ENCODE measurements around the gene TNIK. TPM values are rescaled to one million over a fixed set of nuclear protein-coding genes. Genes with fewer than 3 reads are reported as not detected.

The TNIK gene
- total RNA-seq, 1 donor from 2014 or later = 2.5 TPM

DNA sequence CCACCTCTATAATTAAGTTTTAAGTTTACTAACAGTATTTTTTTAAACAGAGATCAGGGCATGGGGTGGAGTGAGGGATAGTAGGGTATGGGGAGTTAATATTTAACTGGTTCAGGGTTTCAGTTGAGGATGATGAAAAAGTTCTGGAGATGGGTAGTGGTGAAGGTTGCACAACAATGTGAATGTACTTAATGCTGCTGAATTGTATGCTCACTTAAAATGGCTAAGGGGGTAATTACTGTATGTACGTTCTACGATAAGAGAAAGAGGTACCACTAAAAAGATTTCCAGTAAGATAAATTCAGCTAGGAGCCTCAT, 101.4 kb downstream of the TNIK start:
- H3K27me3 Mint-ChIP-seq = no peaks in the 10 kb centered on the region
- H3K36me3 Mint-ChIP-seq (ENCODE audit: low read depth) = no peaks in the 10 kb centered on the region
- POLR2A ChIA-PET = no interaction called here
- CTCF ChIA-PET = no interaction called here
- intact Hi-C loops (cut with micrococcal nuclease) = no loop called here
- TF ChIP-seq, protein P1, sequence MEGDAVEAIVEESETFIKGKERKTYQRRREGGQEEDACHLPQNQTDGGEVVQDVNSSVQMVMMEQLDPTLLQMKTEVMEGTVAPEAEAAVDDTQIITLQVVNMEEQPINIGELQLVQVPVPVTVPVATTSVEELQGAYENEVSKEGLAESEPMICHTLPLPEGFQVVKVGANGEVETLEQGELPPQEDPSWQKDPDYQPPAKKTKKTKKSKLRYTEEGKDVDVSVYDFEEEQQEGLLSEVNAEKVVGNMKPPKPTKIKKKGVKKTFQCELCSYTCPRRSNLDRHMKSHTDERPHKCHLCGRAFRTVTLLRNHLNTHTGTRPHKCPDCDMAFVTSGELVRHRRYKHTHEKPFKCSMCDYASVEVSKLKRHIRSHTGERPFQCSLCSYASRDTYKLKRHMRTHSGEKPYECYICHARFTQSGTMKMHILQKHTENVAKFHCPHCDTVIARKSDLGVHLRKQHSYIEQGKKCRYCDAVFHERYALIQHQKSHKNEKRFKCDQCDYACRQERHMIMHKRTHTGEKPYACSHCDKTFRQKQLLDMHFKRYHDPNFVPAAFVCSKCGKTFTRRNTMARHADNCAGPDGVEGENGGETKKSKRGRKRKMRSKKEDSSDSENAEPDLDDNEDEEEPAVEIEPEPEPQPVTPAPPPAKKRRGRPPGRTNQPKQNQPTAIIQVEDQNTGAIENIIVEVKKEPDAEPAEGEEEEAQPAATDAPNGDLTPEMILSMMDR (IDR thresholded peaks at IDR 0.05) = no peak
- H3K4me1 Mint-ChIP-seq = no peaks in the 10 kb centered on the region
- no peak for DNase-seq
- H3K4me3 Mint-ChIP-seq = no peak overlapping the region
- no peaks in the 10 kb centered on the region for H3K9me3 Mint-ChIP-seq
- H3K27ac Mint-ChIP-seq = no peak overlapping the region
- no peak for ATAC-seq (ENCODE audit: low read depth)

DNA sequence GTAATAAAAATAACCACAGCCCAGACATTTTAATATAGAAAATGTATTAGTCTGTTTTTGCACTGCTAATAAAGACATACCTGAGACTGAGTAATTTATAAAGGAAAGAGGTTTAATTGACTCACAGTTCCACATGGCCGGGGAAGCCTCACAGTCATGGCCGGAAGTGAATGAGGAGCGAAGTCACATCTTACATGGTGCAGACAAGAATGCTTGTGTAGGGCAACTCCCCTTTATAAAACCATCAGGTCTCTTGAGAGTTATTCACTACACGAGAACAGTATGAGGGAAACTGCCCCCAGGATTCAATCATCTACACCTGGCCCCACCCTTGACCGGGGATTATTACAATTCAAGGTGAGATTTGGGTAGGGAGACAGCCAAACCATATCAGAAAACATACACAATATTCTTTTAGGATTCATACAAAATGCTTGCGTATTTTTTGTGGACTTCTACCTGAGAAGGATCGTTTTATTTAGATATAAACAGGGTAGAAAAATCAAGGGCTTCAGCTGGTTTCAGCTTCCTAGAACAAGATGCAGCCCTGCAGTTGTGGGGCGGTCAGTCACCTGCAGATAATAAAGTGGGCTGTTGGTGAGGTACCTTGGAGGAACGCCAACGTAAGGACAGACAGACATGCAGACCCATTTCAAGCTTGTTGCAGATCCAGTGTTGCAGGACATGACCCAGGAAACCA, 101.9 kb downstream of the TNIK start:
- intact Hi-C loops (cut with micrococcal nuclease) = no loop called here
- no peak overlapping the region for H3K27ac Mint-ChIP-seq
- no peak overlapping the region for H3K4me3 Mint-ChIP-seq
- DNase-seq = no peak
- H3K36me3 Mint-ChIP-seq (ENCODE audit: low read depth) = no peaks in the 10 kb centered on the region
- ATAC-seq (ENCODE audit: low read depth) = no peak
- POLR2A ChIA-PET = no interaction called here
- CTCF ChIA-PET = no interaction called here
- no peaks in the 10 kb centered on the region for H3K9me3 Mint-ChIP-seq
- TF ChIP-seq, protein P1 (IDR thresholded peaks at IDR 0.05) = no peak
- no peaks in the 10 kb centered on the region for H3K4me1 Mint-ChIP-seq
- no peaks in the 10 kb centered on the region for H3K27me3 Mint-ChIP-seq

DNA sequence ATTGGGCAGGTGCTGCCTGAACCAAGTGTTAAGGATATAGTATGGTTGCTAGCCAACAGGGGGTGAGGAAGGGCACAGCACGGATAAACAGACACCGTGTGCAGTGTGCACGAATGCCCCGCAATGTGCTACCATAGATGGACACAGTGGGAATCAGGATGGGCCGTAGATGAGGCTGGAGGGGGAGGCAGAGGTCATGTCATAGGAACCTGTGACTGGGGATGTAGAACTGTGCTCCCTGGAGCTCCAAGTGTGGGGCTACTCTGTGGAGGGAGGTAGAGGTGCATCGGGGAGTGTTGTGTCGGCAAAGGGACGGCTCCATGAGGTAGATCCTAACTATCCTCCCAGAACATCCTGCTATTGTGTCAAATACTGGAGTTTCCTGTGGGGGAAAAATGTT, 102.5 kb downstream of the TNIK start:
- ATAC-seq (ENCODE audit: low read depth) (no peak), DNase-seq (no peak)
- Mint-ChIP-seq H3K27me3 (no peaks in the 10 kb centered on the region), H3K27ac (no peak overlapping the region), H3K9me3 (no peaks in the 10 kb centered on the region), H3K4me3 (no peak overlapping the region), H3K4me1 (no peaks in the 10 kb centered on the region), H3K36me3 (ENCODE audit: low read depth) (no peaks in the 10 kb centered on the region)
- ChIA-PET POLR2A (no interaction called here), CTCF (no interaction called here)
- TF ChIP-seq, protein P1 (IDR thresholded peaks at IDR 0.05) = no peak
- intact Hi-C loops (cut with micrococcal nuclease) = no loop called here

DNA sequence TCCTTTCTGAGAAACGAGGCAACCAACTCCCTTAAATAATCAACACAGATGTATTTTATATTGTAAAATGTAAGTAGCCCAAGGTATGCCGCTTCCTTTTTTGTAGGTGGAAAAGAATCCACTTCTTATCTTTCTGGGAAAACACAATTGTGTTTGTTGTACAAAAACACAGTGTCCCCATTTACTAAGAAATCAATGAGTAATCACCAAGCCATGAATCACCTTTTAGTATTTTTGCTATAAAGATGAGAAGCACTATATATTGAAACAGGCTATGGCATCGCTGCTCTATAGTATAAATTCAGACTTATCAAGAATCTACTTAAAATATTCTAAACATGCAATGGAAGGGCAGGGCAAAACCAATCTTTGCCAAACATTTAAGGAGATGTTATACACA, 104.0 kb downstream of the TNIK start:
- intact Hi-C loops (cut with micrococcal nuclease) = no loop called here
- Mint-ChIP-seq H3K4me3 (no peak overlapping the region), H3K9me3 (no peaks in the 10 kb centered on the region), H3K27ac (no peak overlapping the region), H3K36me3 (ENCODE audit: low read depth) (no peaks in the 10 kb centered on the region), H3K27me3 (no peaks in the 10 kb centered on the region), H3K4me1 (no peaks in the 10 kb centered on the region)
- no peak for ATAC-seq (ENCODE audit: low read depth)
- TF ChIP-seq, protein P1 (IDR thresholded peaks at IDR 0.05) = no peak
- DNase-seq = no peak
- ChIA-PET CTCF (no interaction called here), POLR2A (no interaction called here)

DNA sequence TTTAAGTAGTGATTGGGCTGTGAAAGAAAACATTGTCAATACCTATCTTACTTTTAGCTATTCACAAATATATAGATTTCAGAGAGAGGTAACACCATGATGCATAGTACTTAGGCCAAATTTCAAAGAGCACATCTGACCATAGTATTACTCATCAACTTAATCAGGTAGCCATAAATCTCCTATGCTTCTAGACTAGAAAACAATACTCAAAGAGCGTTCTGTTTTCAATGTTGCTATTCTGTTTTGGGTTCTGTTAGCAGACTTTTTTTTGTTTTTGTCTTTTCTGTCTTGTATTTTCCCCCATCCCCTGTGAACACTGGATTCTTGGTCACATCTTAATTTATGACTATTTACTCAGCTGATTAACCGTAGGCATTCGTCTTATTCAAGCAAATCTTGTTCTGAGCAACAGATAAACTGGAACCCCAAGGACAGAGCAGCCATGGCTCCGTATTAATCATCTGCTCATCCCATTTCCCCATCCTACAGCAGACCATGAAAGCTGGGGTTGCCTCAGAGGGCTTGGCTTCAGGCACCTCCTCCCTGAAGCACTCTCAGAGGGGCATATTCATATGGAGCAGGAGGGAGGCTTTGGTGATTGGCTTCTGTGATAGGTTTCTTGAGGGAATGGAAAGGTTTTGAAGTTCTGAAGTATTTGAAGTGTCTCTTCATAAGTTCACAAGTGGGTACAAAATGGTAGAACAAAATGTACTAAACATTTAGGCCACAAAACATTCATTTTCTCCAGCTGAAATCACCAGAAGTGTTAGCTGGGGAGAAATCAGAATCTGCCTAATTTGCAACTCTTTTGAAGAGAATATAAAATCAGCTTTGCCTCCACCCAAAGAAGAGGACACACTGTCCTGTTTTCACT, 105.3 kb downstream of the TNIK start:
- DNase-seq (no peak), ATAC-seq (ENCODE audit: low read depth) (no peak)
- Mint-ChIP-seq H3K27ac (no peak overlapping the region), H3K4me3 (no peak overlapping the region), H3K27me3 (no peaks in the 10 kb centered on the region), H3K36me3 (ENCODE audit: low read depth) (no peaks in the 10 kb centered on the region), H3K4me1 (no peaks in the 10 kb centered on the region), H3K9me3 (no peaks in the 10 kb centered on the region)
- TF ChIP-seq, protein P1 (IDR thresholded peaks at IDR 0.05) = no peak
- POLR2A ChIA-PET = no interaction called here
- CTCF ChIA-PET = no interaction called here
- intact Hi-C loops (cut with micrococcal nuclease) = no loop called here
